Activated naive CD8-positive, alpha-beta T cell treated with anti-CD3 and anti-CD28 coated beads, Interleukin-2, amount 50 U/mL, for 24 hours (primary cell): Measurements from ENCODE around the gene COL9A3.

Source experiments
- ATAC-seq: fragments of 150-1000 bp; cut with Tn5 transposase; one replicate; pipeline ENCODE4 v1.10.0; 2021
- DNase-seq: peaks from one replicate; pipeline ENCODE4 v3.0.0; 2021
- H3K27ac Mint-ChIP-seq: one replicate; pipeline ENCODE4 v1.8.0; 2021; ENCODE audit warnings: mild to moderate bottlenecking, mixed read lengths
- H3K27me3 Mint-ChIP-seq: one replicate; pipeline ENCODE4 v1.8.0; 2021; ENCODE audit warnings: mixed read lengths
- H3K36me3 Mint-ChIP-seq: one replicate; pipeline ENCODE4 v1.8.0; 2021; ENCODE audit warnings: low read depth, mixed read lengths
- H3K4me1 Mint-ChIP-seq: one replicate; pipeline ENCODE4 v1.8.0; 2021; ENCODE audit warnings: mixed read lengths
- H3K4me3 Mint-ChIP-seq: one replicate; pipeline ENCODE4 v1.8.0; 2021; ENCODE audit warnings: mild to moderate bottlenecking, moderate library complexity, mixed read lengths
- H3K9me3 Mint-ChIP-seq: one replicate; pipeline ENCODE4 v1.8.0; 2021; ENCODE audit warnings: mixed read lengths

COL9A3 gene

DNA sequence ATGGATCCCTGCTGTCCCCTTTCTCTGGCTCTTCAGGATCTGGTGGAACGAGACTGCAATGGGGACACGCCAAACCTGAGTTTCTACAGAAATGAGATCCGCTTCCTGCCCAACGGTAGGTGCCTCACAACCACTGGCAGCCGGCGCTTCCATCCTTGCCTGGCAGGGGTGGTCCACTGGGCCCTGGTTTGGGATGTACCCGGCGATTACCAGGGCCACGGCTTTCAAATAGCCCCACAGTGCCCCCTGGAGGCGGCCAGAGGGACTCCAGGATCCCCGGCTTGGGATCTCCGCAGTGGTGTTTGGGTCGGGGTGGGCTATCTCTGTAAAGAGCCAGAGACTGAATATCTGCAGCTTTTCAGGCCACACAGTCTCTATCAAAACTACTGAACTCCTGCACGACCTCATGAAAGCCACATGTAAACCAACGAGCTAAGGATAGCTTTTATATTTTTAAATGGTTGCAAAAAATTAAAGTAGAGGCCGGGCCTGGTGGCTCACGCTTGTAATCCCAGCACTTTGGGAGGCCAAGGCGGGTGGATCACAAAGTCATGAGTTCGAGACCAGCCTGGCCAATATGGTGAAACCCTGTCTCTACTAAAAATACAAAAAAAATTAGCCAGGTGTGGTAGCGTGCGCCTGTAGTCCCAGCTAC lies 8.5 kb upstream of the COL9A3 start:
- Mint-ChIP-seq H3K4me3 (no peak overlapping the region), H3K27ac (no peak overlapping the region)

GRCh38 chr20:62809530-62810428 lies 7.1 kb upstream of the COL9A3 start:
- DNase-seq = no peak
- H3K36me3 Mint-ChIP-seq = peaks cover 7% of the 10 kb centered on the region

More for the DNA sequence above, 8.5 kb upstream of the COL9A3 start:
- H3K27me3 Mint-ChIP-seq = no peaks in the 10 kb centered on the region
- ATAC-seq (peak; percentile 56), DNase-seq (peak; percentile 85)
- no peaks in the 10 kb centered on the region for H3K9me3 Mint-ChIP-seq
- H3K36me3 Mint-ChIP-seq = peaks cover 7% of the 10 kb centered on the region
- peaks cover 24% of the 10 kb centered on the region for H3K4me1 Mint-ChIP-seq

GRCh38 chr20:62811320-62811719 lies 5.5 kb upstream of the COL9A3 start:
- DNase-seq (no peak), ATAC-seq (no peak)
- peaks cover 7% of the 10 kb centered on the region for H3K36me3 Mint-ChIP-seq
- H3K27me3 Mint-ChIP-seq = peaks cover 10% of the 10 kb centered on the region
- H3K4me3 Mint-ChIP-seq = no peak overlapping the region
- peaks cover 21% of the 10 kb centered on the region for H3K4me1 Mint-ChIP-seq
- no peak overlapping the region for H3K27ac Mint-ChIP-seq
- no peaks in the 10 kb centered on the region for H3K9me3 Mint-ChIP-seq

More at GRCh38 chr20:62809530-62810428, 7.1 kb upstream of the COL9A3 start:
- ATAC-seq = no peak
- H3K4me3 Mint-ChIP-seq = no peak overlapping the region
- H3K27ac Mint-ChIP-seq = no peak overlapping the region
- H3K4me1 Mint-ChIP-seq = peaks cover 18% of the 10 kb centered on the region
- no peaks in the 10 kb centered on the region for H3K9me3 Mint-ChIP-seq
- no peaks in the 10 kb centered on the region for H3K27me3 Mint-ChIP-seq

DNA sequence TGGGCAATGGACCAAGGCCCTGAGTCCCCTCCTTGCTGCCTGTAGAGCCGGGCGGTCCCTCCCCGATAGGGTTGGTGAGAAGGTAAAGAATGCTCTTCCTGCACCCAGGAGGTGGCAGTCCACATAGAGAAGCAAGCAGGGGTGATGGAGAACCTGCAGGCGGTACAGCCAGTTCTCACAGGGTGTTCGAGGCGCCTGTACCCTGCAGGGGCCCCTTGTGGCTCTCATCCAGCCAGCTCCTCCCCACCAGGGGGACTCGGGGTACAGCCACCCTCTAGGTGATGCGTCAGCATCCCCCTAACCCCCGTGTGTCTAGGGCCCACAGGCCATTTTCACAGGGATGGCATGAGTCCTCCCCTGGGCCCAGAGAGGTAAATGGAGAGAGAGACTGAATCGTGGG lies 5.1 kb upstream of the COL9A3 start:
- H3K36me3 Mint-ChIP-seq = peaks cover 7% of the 10 kb centered on the region
- peaks cover 17% of the 10 kb centered on the region for H3K4me1 Mint-ChIP-seq
- H3K27me3 Mint-ChIP-seq = peaks cover 10% of the 10 kb centered on the region
- no peaks in the 10 kb centered on the region for H3K9me3 Mint-ChIP-seq
- H3K27ac Mint-ChIP-seq = no peak overlapping the region
- ATAC-seq = no peak
- H3K4me3 Mint-ChIP-seq = no peak overlapping the region
- no peak for DNase-seq

DNA sequence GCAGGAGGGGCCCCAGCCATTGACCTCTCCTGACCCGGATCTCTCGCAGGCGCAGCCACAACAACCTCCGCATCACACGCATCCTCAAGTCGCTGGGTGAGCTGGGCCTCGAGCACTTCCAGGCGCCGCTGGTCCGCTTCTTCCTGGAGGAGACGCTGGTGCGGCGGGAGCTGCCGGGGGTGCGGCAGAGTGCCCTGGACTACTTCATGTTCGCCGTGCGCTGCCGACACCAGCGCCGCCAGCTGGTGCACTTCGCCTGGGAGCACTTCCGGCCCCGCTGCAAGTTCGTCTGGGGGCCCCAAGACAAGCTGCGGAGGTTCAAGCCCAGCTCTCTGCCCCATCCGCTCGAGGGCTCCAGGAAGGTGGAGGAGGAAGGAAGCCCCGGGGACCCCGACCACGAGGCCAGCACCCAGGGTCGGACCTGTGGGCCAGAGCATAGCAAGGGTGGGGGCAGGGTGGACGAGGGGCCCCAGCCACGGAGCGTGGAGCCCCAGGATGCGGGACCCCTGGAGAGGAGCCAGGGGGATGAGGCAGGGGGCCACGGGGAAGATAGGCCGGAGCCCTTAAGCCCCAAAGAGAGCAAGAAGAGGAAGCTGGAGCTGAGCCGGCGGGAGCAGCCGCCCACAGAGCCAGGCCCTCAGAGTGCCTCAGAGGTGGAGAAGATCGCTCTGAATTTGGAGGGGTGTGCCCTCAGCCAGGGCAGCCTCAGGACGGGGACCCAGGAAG lies 4.5 kb upstream of the COL9A3 start:
- no peak for ATAC-seq
- DNase-seq = no peak
- H3K4me1 Mint-ChIP-seq = peaks cover 13% of the 10 kb centered on the region
- peaks cover 7% of the 10 kb centered on the region for H3K36me3 Mint-ChIP-seq
- peaks cover 10% of the 10 kb centered on the region for H3K27me3 Mint-ChIP-seq
- H3K4me3 Mint-ChIP-seq = no peak overlapping the region
- H3K27ac Mint-ChIP-seq = no peak overlapping the region
- H3K9me3 Mint-ChIP-seq = no peaks in the 10 kb centered on the region

- Mint-ChIP-seq H3K36me3 (peaks cover 7% of the 10 kb centered on the region), H3K9me3 (no peaks in the 10 kb centered on the region), H3K4me1 (peaks cover 12% of the 10 kb centered on the region), H3K4me3 (no peak overlapping the region), H3K27ac (no peak overlapping the region), H3K27me3 (peaks cover 10% of the 10 kb centered on the region)
- no peak for ATAC-seq
- no peak for DNase-seq
Measured at GRCh38 chr20:62812907-62813200, 4.0 kb upstream of the COL9A3 start.

DNA sequence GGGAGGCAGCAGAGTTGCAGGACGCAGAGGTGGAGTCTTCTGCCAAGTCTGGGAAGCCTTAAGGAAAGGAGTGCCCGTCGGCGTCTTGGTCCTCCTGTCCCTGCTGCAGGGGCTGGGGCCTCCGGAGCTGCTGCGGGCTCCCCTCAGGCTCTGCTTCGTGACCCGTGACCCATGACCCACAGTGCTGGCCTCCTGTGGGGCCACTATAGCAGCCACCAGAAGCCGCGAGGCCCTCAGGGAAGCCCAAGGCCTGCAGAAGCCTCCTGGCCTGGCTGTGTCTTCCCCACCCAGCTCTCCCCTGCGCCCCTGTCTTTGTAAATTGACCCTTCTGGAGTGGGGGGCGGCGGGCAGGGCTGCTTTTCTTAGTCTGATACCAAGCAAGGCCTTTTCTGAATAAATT lies 3.3 kb upstream of the COL9A3 start:
- ATAC-seq = no peak
- peaks cover 14% of the 10 kb centered on the region for H3K27me3 Mint-ChIP-seq
- peaks cover 3% of the 10 kb centered on the region for H3K36me3 Mint-ChIP-seq
- DNase-seq = no peak
- no peak overlapping the region for H3K4me3 Mint-ChIP-seq
- no peak overlapping the region for H3K27ac Mint-ChIP-seq
- H3K9me3 Mint-ChIP-seq = no peaks in the 10 kb centered on the region
- H3K4me1 Mint-ChIP-seq = peaks cover 8% of the 10 kb centered on the region

DNA sequence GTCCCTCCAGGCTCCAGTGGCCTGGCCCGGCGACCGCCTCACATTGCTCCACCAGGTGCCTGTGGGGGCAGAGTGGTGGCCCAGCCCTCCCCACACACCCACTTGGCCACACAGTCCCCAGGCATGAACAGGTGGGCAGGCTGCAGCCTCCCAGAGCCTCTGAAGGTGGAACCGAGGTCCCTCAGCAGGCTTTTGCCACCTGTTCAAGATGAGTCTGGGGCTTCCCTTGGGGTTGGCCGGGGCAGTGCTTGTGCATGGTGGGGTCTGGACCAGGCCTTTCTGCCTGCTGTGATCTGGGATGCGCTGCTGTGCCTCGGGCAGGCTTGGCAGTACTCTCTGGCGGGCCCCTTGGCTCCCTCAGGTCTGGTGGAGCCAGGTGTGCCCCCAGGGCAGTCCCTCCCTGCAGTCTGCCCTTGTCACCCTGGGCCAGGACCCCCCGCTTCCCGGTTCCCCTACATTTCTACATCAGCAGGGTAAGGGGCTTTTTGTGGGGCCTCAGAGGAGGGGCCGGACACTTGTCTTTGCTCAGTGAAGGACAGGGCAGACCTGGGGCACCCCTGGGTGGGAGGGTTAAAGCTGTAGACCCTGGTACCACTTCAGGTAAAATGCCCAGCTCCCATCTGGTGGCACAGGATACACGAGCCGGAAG lies 2.7 kb upstream of the COL9A3 start:
- peaks cover under 1% of the 10 kb centered on the region for H3K36me3 Mint-ChIP-seq
- peaks cover 8% of the 10 kb centered on the region for H3K4me1 Mint-ChIP-seq
- H3K9me3 Mint-ChIP-seq = no peaks in the 10 kb centered on the region
- DNase-seq (no peak), ATAC-seq (no peak)
- no peak overlapping the region for H3K27ac Mint-ChIP-seq
- no peak overlapping the region for H3K4me3 Mint-ChIP-seq
- H3K27me3 Mint-ChIP-seq = peaks cover 14% of the 10 kb centered on the region

DNA sequence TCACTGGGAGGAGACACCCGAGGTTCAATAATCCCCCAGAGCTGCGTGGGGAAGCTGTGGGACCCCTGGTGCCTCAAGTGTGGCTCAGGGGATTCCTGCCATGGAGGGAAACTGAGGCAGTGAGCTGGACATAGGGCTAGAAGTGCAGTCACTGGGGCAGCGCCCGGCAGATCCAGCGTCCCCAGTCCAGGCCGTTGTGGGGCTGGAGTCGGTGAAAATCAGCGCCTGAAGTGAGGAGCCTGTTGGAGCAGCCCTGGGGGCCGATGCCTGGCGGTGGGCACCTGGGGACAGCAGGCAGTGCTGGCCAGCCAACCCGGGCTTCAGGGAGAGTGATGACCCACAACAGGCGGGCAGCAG lies 2.2 kb upstream of the COL9A3 start:
- Mint-ChIP-seq H3K9me3 (no peaks in the 10 kb centered on the region), H3K27ac (no peak overlapping the region), H3K4me3 (no peak overlapping the region), H3K36me3 (no peaks in the 10 kb centered on the region), H3K27me3 (peaks cover 14% of the 10 kb centered on the region), H3K4me1 (peaks cover 8% of the 10 kb centered on the region)
- no peak for DNase-seq
- no peak for ATAC-seq

- peak; percentile 23 for ATAC-seq
- no peak for DNase-seq
- Mint-ChIP-seq H3K4me3 (peak overlapping the region; percentile 36), H3K4me1 (peaks cover 8% of the 10 kb centered on the region), H3K9me3 (no peaks in the 10 kb centered on the region), H3K27me3 (peaks cover 14% of the 10 kb centered on the region), H3K36me3 (no peaks in the 10 kb centered on the region), H3K27ac (no peak overlapping the region)
Measured at GRCh38 chr20:62815066-62815991, 1.5 kb upstream of the COL9A3 start.

DNA sequence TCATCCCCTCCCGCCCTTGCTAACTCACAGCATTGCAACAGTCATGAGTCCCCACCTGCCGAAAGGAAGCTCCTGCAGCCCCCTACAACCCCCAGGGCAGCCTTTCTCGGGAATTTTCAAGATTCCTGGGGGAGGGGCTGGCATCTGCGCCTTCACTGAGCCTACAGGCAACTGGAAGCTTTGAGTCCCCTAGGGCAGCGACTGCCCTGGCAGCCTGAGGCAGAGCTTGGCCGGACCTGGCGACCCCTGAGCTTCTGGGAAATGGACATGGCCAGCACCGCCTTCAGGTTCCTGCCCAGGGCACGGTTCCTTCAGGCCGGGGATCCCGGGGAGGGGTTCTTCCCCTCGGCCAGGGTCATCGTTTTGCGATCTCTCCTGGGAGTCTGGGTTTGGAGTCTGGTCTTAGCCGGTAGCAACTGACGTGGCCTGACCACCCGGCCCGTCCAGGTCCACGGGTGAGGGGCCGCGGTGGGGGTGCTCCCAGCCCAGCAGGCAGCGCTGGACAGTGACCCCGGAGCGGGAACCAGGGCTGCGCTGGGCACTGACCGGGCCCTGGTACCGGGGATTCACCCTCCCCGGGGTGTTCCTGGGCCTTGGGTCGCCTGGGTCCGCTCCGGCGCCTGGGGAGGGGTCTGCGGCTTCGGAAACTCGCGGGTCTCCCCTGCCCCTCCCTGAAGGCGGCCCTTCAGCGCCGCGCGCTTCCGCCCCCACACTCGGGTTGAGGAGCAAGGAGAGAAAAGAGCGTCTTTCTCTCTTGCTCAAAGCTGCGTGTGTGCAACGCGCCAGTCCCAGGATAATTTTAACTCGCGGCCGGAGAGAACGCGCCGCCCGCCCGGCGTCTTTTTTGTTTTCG lies 593 bp upstream of the COL9A3 start:
- no peak overlapping the region for H3K4me3 Mint-ChIP-seq
- peaks cover 14% of the 10 kb centered on the region for H3K27me3 Mint-ChIP-seq
- H3K9me3 Mint-ChIP-seq = no peaks in the 10 kb centered on the region
- no peak overlapping the region for H3K27ac Mint-ChIP-seq
- no peaks in the 10 kb centered on the region for H3K36me3 Mint-ChIP-seq
- ATAC-seq = no peak
- H3K4me1 Mint-ChIP-seq = peaks cover 8% of the 10 kb centered on the region
- no peak for DNase-seq

DNA sequence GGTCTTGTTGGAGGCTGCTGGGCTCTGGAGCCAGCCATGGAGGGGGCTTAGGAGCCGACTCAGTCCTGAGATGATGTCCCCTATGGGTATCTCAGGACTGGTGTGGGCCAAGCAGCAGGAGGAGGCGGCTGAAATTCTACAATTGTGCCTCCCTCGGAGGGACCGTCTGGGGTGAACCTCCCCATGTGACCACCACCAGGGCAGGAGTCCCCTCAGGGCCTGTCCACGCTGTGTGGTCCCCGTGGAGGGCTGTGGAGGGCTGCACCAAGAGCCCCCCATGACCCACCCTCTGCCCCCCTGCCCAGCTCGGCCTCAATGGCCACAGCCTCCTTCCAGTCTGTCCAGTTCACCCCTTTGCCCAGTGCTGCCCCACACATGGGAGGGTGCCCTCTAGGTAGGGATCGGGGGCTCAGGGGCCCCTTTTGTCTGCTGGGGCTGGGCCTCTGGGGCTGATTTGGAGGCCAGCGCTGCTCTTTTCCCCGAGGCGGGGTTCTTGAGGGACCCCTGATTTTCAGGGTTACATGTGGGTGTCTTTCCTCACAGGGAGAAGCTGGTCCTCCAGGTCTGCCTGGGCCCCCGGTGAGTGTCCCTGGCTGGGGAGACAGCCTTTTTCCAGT lies 1.2 kb downstream of the COL9A3 start:
- Mint-ChIP-seq H3K4me1 (peaks cover 11% of the 10 kb centered on the region), H3K4me3 (no peak overlapping the region), H3K27me3 (peaks cover 14% of the 10 kb centered on the region), H3K36me3 (no peaks in the 10 kb centered on the region), H3K9me3 (no peaks in the 10 kb centered on the region), H3K27ac (no peak overlapping the region)
- no peak for ATAC-seq
- no peak for DNase-seq
